Endothelial cell (in vitro differentiated cells): ENCODE measurements around the gene SOX6. TPM values are rescaled to one million over a fixed set of nuclear protein-coding genes. Genes with fewer than 3 reads are reported as not detected.

Source experiments
- DNase-seq: peaks from one replicate; pipeline ENCODE4 v3.0.0; 2021; ENCODE audit warnings: low spot score
- H3K27ac Mint-ChIP-seq: one replicate; pipeline ENCODE4 v1.8.0; 2021; ENCODE audit warnings: mixed read lengths, inconsistent platforms; ENCODE audit not compliant: unreplicated experiment
- H3K27me3 Mint-ChIP-seq: one replicate; pipeline ENCODE4 v1.8.0; 2021; ENCODE audit warnings: mild to moderate bottlenecking, moderate library complexity, mixed read lengths, inconsistent platforms; ENCODE audit not compliant: unreplicated experiment
- H3K36me3 Mint-ChIP-seq: one replicate; pipeline ENCODE4 v1.8.0; 2021; ENCODE audit warnings: mild to moderate bottlenecking, low read depth, mixed read lengths, inconsistent platforms; ENCODE audit not compliant: unreplicated experiment
- H3K4me1 Mint-ChIP-seq: one replicate; pipeline ENCODE4 v1.8.0; 2021; ENCODE audit warnings: mild to moderate bottlenecking, mixed read lengths, inconsistent platforms; ENCODE audit not compliant: unreplicated experiment
- H3K4me3 Mint-ChIP-seq: one replicate; pipeline ENCODE4 v1.8.0; 2021; ENCODE audit warnings: mild to moderate bottlenecking, mixed read lengths, inconsistent platforms; ENCODE audit not compliant: unreplicated experiment
- H3K9me3 Mint-ChIP-seq: one replicate; pipeline ENCODE4 v1.8.0; 2021; ENCODE audit warnings: mixed read lengths, inconsistent platforms; ENCODE audit not compliant: unreplicated experiment
- CTCF ChIP-seq: fragments of 200-600 bp; sonication (generic); IDR thresholded peaks from one replicate; pipeline ENCODE4 v1.5.0; 2021; ENCODE audit warnings: antibody characterized with exemption; ENCODE audit not compliant: unreplicated experiment
- total RNA-seq: library from RNA; stranded (reverse); fragmentation: NEBNext Ultra II Directional; extraction: Animal tissue kit (Norgen Biotek cat#: 25700); gene quantifications from one replicate; pipeline ENCODE4 v1.2.1, GENCODE V29; 2021; ENCODE audit not compliant: unreplicated experiment

Gene SOX6
- total RNA-seq, 1 donor from 2014 or later, result 21.0 TPM

GRCh38 chr11:16016468-16016829, 339.9 kb downstream of the SOX6 start:
- no peak overlapping the region for H3K27ac Mint-ChIP-seq
- no peak overlapping the region for H3K4me3 Mint-ChIP-seq
- TF ChIP-seq CTCF, result no peak
- no peaks in the 10 kb centered on the region for H3K36me3 Mint-ChIP-seq
- no peaks in the 10 kb centered on the region for H3K4me1 Mint-ChIP-seq
- peaks cover 3% of the 10 kb centered on the region for H3K27me3 Mint-ChIP-seq
- no peaks in the 10 kb centered on the region for H3K9me3 Mint-ChIP-seq
- DNase-seq, result no peak

- peaks cover 3% of the 10 kb centered on the region for H3K27me3 Mint-ChIP-seq
- TF ChIP-seq CTCF, result no peak
- H3K4me1 Mint-ChIP-seq, result no peaks in the 10 kb centered on the region
- H3K4me3 Mint-ChIP-seq, result no peak overlapping the region
- H3K36me3 Mint-ChIP-seq, result no peaks in the 10 kb centered on the region
- no peak for DNase-seq
- no peaks in the 10 kb centered on the region for H3K9me3 Mint-ChIP-seq
- no peak overlapping the region for H3K27ac Mint-ChIP-seq
Measured at GRCh38 chr11:16015741-16016467, 340.4 kb downstream of the SOX6 start.

GRCh38 chr11:16013649-16014275, 342.6 kb downstream of the SOX6 start:
- Mint-ChIP-seq H3K4me3 (no peak overlapping the region), H3K36me3 (no peaks in the 10 kb centered on the region), H3K4me1 (no peaks in the 10 kb centered on the region), H3K27ac (no peak overlapping the region), H3K27me3 (no peaks in the 10 kb centered on the region), H3K9me3 (no peaks in the 10 kb centered on the region)
- TF ChIP-seq CTCF, result no peak
- DNase-seq, result no peak

- Mint-ChIP-seq H3K27ac (no peak overlapping the region), H3K4me1 (no peaks in the 10 kb centered on the region), H3K9me3 (no peaks in the 10 kb centered on the region), H3K27me3 (no peaks in the 10 kb centered on the region), H3K4me3 (no peak overlapping the region), H3K36me3 (no peaks in the 10 kb centered on the region)
- no peak for TF ChIP-seq CTCF
- DNase-seq, result no peak
Measured at GRCh38 chr11:16013242-16013641, 343.1 kb downstream of the SOX6 start.

GRCh38 chr11:16012125-16012751, 344.1 kb downstream of the SOX6 start:
- no peak for DNase-seq
- H3K4me1 Mint-ChIP-seq, result no peaks in the 10 kb centered on the region
- no peaks in the 10 kb centered on the region for H3K27me3 Mint-ChIP-seq
- H3K36me3 Mint-ChIP-seq, result no peaks in the 10 kb centered on the region
- no peaks in the 10 kb centered on the region for H3K9me3 Mint-ChIP-seq
- H3K27ac Mint-ChIP-seq, result no peak overlapping the region
- no peak for TF ChIP-seq CTCF
- H3K4me3 Mint-ChIP-seq, result no peak overlapping the region
